IMR-90 (cell line): ENCODE data around the gene KRT35. TPM values are rescaled to one million over a fixed set of nuclear protein-coding genes. Genes with fewer than 3 reads are reported as not detected.

ENCODE experiments used
- ATAC-seq: fragments of 200-7000 bp; cut with Tn5 transposase; 2 replicates; pipeline ENCODE4 v1.9.1; 2020; ENCODE audit warnings: low read depth, mild to moderate bottlenecking, moderate library complexity
- BruUV-seq: library from RNA; stranded (reverse); fragments of 400-500 nt; replicated peaks from 2 replicates; lab custom pipeline; 2021; lab: Mats Ljungman, UMichigan
- CTCF ChIA-PET: fragments of 300-600 bp; formaldehyde crosslinking; extraction: SDS; loops from one replicate; lab custom pipeline; 2021; ENCODE audit warnings: antibody characterized with exemption; lab: Yijun Ruan, JAX
- POLR2A ChIA-PET: fragments of 300-600 bp; sonication (Branson Sonifier 250); formaldehyde crosslinking; loops from one replicate; lab custom pipeline; 2022; ENCODE audit warnings: antibody characterized with exemption; ENCODE audit not compliant: unreplicated experiment; lab: Charles Lee
- DNase-seq: peaks from one replicate; pipeline ENCODE4 v3.0.0; 2013
- H2AFZ ChIP-seq: replicated peaks from 2 replicates; pipeline ENCODE3; 2013; ENCODE audit warnings: low read length, mild to moderate bottlenecking; ENCODE audit not compliant: poor library complexity
- H2AK5ac ChIP-seq: 2 replicates; pipeline ENCODE4 v1.6.1; 2013; ENCODE audit warnings: low read depth, low read length, inconsistent platforms
- H2AK9ac ChIP-seq: replicated peaks from 2 replicates; pipeline ENCODE3; 2013; ENCODE audit warnings: mild to moderate bottlenecking, low read depth, low read length, moderate library complexity; ENCODE audit not compliant: poor library complexity
- H2BK120ac ChIP-seq: 2 replicates; pipeline ENCODE4 v1.6.1; 2013; ENCODE audit warnings: low read depth, low read length, inconsistent platforms
- H2BK15ac ChIP-seq: 3 replicates; pipeline ENCODE4 v1.6.1; 2013; ENCODE audit warnings: low read depth, low read length, inconsistent platforms
- H2BK20ac ChIP-seq: 2 replicates; pipeline ENCODE4 v1.6.1; 2013; ENCODE audit warnings: low read depth, mild to moderate bottlenecking, inconsistent platforms, low read length, moderate library complexity
- H2BK5ac ChIP-seq: 2 replicates; pipeline ENCODE4 v1.6.1; 2013; ENCODE audit warnings: mild to moderate bottlenecking, low read depth, low read length, inconsistent platforms; ENCODE audit not compliant: poor library complexity, severe bottlenecking
- H3K14ac ChIP-seq: replicated peaks from 2 replicates; pipeline ENCODE4 v1.6.1; 2013; ENCODE audit warnings: low read depth, low read length, inconsistent platforms
- H3K18ac ChIP-seq: 2 replicates; pipeline ENCODE4 v1.6.1; 2013; ENCODE audit warnings: low read depth, low read length, control low read depth
- H3K23ac ChIP-seq: 2 replicates; pipeline ENCODE4 v1.6.1; 2013; ENCODE audit warnings: low read depth, low read length, inconsistent platforms
- H3K27ac ChIP-seq: 2 replicates; pipeline ENCODE4 v1.5.1; 2013; ENCODE audit warnings: mild to moderate bottlenecking, control low read depth, low read length; ENCODE audit not compliant: insufficient read depth
- H3K27me3 ChIP-seq: 2 replicates; pipeline ENCODE4 v1.6.1; 2013; ENCODE audit warnings: low read length; ENCODE audit not compliant: control insufficient read depth, insufficient read depth
- H3K36me3 ChIP-seq: 2 replicates; pipeline ENCODE4 v1.6.1; 2013; ENCODE audit warnings: low read length, mixed read lengths; ENCODE audit not compliant: control insufficient read depth, insufficient read depth
- H3K4ac ChIP-seq: 2 replicates; pipeline ENCODE4 v1.6.1; 2013; ENCODE audit warnings: low read depth, low read length, inconsistent platforms
- H3K4me1 ChIP-seq: 2 replicates; pipeline ENCODE4 v1.6.1; 2013; ENCODE audit warnings: low read length, mixed read lengths; ENCODE audit not compliant: control insufficient read depth, insufficient read depth
- H3K4me2 ChIP-seq: 2 replicates; pipeline ENCODE4 v1.6.1; 2013; ENCODE audit warnings: low read depth, mild to moderate bottlenecking, control low read depth, low read length, moderate library complexity
- H3K4me3 ChIP-seq: 2 replicates; pipeline ENCODE4 v1.5.1; 2013; ENCODE audit warnings: low read depth, mild to moderate bottlenecking, control low read depth, low read length, moderate library complexity; ENCODE audit not compliant: insufficient read depth
- H3K56ac ChIP-seq: 2 replicates; pipeline ENCODE4 v1.6.1; 2013; ENCODE audit warnings: low read length, inconsistent platforms; ENCODE audit not compliant: insufficient read depth; ENCODE audit errors: extremely low read depth
- H3K79me1 ChIP-seq, 2 experiments: 2 replicates each; pipeline ENCODE4 v1.6.1; 2013; ENCODE audit warnings: low read length in 2 of 2, inconsistent platforms in 1 of 2, low read depth in 1 of 2
- H3K9ac ChIP-seq: 2 replicates; pipeline ENCODE4 v1.6.1; 2013; ENCODE audit warnings: low read depth, low read length, control low read depth
- H3K9me1 ChIP-seq: 2 replicates; pipeline ENCODE4 v1.6.1; 2013; ENCODE audit warnings: low read length, inconsistent platforms; ENCODE audit not compliant: insufficient read depth
- H3K9me3 ChIP-seq: 2 replicates; pipeline ENCODE4 v1.6.1; 2013; ENCODE audit warnings: low read length; ENCODE audit not compliant: control insufficient read depth, insufficient read depth
- H4K20me1 ChIP-seq: 2 replicates; pipeline ENCODE4 v1.6.1; 2013; ENCODE audit warnings: low read length, inconsistent platforms; ENCODE audit not compliant: insufficient read depth
- H4K5ac ChIP-seq: 2 replicates; pipeline ENCODE4 v1.6.1; 2013; ENCODE audit warnings: mild to moderate bottlenecking, low read depth, low read length, control low read depth
- H4K8ac ChIP-seq, 2 experiments: 2 replicates each; pipeline ENCODE4 v1.6.1; 2013; ENCODE audit warnings: low read depth in 2 of 2, low read length in 2 of 2, control low read depth in 1 of 2, inconsistent platforms in 1 of 2
- H4K91ac ChIP-seq: 2 replicates; pipeline ENCODE4 v1.6.1; 2013; ENCODE audit warnings: low read depth, low read length, inconsistent platforms; ENCODE audit not compliant: insufficient read depth
- MAFK ChIP-seq: IDR thresholded peaks from 2 replicates; pipeline ENCODE4 v1.6.1; 2012; ENCODE audit warnings: low read depth, low read length, improper control_type of control experiment
- MAZ ChIP-seq: IDR thresholded peaks from 2 replicates; pipeline ENCODE4 v1.6.1; 2012; ENCODE audit warnings: low read depth, mild to moderate bottlenecking, low read length, improper control_type of control experiment, moderate library complexity, borderline replicate concordance
- WGBS, 2 experiments: methylation state at CpG; one replicate each; pipeline versions ENCODE4 v1.1.5 to v1.1.7; 2013; ENCODE audit warnings: missing lambda C conversion rate in 2 of 2; ENCODE audit not compliant: insufficient read length in 1 of 2; ENCODE audit errors: extremely low coverage in 2 of 2; 5-methylcytosine and 5-hydroxymethylcytosine counted together
- dilution Hi-C: fragments of 300-500 bp; cut with HindIII; formaldehyde crosslinking; loops from one replicate; pipeline ENCODE4 v1.14.3; 2018; ENCODE audit warnings: low sequenced_read_pairs; ENCODE audit not compliant: unreplicated experiment
- in situ Hi-C: fragments of 300-500 bp; cut with MboI; formaldehyde crosslinking; loops from 3 replicates; pipeline ENCODE4 v1.14.3; 2019; ENCODE audit warnings: low sequenced_read_pairs, inconsistent platforms, mixed read lengths
- intact Hi-C: fragments of 100-400 bp; cut with micrococcal nuclease; formaldehyde crosslinking; loops from 2 replicates; pipeline ENCODE4 v1.10.0; 2022
- polyA plus RNA-seq, 3 experiments: library from polyadenylated mRNA; depleted of rRNA; stranded (reverse); fragments of >200 nt; gene quantifications; 2 replicates each; pipeline ENCODE4 v1.2.3, GENCODE V29; 2012; ENCODE audit warnings: low replicate concordance in 1 of 3
- total RNA-seq: library from RNA; depleted of rRNA; stranded (reverse); fragments of >200 nt; gene quantifications from 2 replicates; pipeline ENCODE4 v1.2.3, GENCODE V29; 2012

KRT35 gene
- total and polyA plus RNA-seq, 2 of the 4 experiments (the other 2 are of a cell fraction) = not detected

- Histone ChIP-seq H3K27ac (no peak overlapping the region), H2AFZ (no peak overlapping the region), H3K23ac (no peak overlapping the region), H3K18ac (no peak overlapping the region), H3K27me3 (peaks cover 1% of the 10 kb centered on the region; the same call in 1 of the 2 replicates), H3K14ac (no peak overlapping the region), H3K56ac (no peak overlapping the region), H3K36me3 (no peaks in the 10 kb centered on the region), H3K4me1 (no peaks in the 10 kb centered on the region), H3K79me1 (no peaks in the 10 kb centered on the region), H3K4me2 (no peak overlapping the region), H2BK120ac (no peak overlapping the region), H4K91ac (no peak overlapping the region; the same call in 1 of the 2 replicates), H3K4ac (no peak overlapping the region), H3K9me1 (0 out of 2 replicates have a peak, but pooled peaks cover 3% of the 10 kb centered on the region), H3K9ac (no peak overlapping the region), H2AK9ac (no peak overlapping the region), H2BK20ac (no peak overlapping the region), H4K5ac (no peak overlapping the region), H3K4me3 (no peak overlapping the region), H4K20me1 (no peaks in the 10 kb centered on the region), H3K9me3 (no peaks in the 10 kb centered on the region), H2BK5ac (no peak overlapping the region), H4K8ac (no peak overlapping the region), H2BK15ac (no peak overlapping the region), H2AK5ac (no peak overlapping the region)
- ATAC-seq (no peak), DNase-seq (no peak)
- no TSS peak for BruUV-seq
- no CpG with 5 or more reads among the region's 7 CpGs for WGBS, 2 experiments
- ChIA-PET CTCF (no interaction called here), POLR2A (interaction anchor here (0.6 kb wide), 1 partner anchor 14 kb away, joined by 4 read pairs; no protein-coding TSS in a partner anchor)
- intact Hi-C loops (no loop called here), dilution Hi-C loops (no loop called here), in situ Hi-C loops (no loop called here)
- TF ChIP-seq MAFK (peak; percentile 87), MAZ (no peak)
These were observed 29.5 kb upstream of the KRT35 start for GRCh38 chr17:41510251-41511065.
